Activated CD8-positive, alpha-beta memory T cell treated with anti-CD3 and anti-CD28 coated beads for 36 hours (primary cell): ENCODE results near the gene TPRA1. TPM values are rescaled to one million over a fixed set of nuclear protein-coding genes. Genes with fewer than 3 reads are reported as not detected.

Experiments used
- CTCF ChIA-PET: fragments of 350-600 bp; sonication (Branson Sonifier 250); formaldehyde crosslinking; loops from one replicate; lab custom pipeline; 2021; ENCODE audit warnings: antibody characterized with exemption; lab: Charles Lee
- POLR2A ChIA-PET: fragments of 350-600 bp; sonication (Branson Sonifier 250); formaldehyde crosslinking; loops from one replicate; lab custom pipeline; 2021; ENCODE audit warnings: antibody characterized with exemption; lab: Charles Lee
- total RNA-seq, 2 experiments: library from RNA; stranded (reverse); gene quantifications; one replicate each; pipeline ENCODE4 v1.2.3, GENCODE V29; 2021

The TPRA1 gene
- total RNA-seq, 2 experiments from 2014 or later, result 44.0 to 44.6 TPM

DNA sequence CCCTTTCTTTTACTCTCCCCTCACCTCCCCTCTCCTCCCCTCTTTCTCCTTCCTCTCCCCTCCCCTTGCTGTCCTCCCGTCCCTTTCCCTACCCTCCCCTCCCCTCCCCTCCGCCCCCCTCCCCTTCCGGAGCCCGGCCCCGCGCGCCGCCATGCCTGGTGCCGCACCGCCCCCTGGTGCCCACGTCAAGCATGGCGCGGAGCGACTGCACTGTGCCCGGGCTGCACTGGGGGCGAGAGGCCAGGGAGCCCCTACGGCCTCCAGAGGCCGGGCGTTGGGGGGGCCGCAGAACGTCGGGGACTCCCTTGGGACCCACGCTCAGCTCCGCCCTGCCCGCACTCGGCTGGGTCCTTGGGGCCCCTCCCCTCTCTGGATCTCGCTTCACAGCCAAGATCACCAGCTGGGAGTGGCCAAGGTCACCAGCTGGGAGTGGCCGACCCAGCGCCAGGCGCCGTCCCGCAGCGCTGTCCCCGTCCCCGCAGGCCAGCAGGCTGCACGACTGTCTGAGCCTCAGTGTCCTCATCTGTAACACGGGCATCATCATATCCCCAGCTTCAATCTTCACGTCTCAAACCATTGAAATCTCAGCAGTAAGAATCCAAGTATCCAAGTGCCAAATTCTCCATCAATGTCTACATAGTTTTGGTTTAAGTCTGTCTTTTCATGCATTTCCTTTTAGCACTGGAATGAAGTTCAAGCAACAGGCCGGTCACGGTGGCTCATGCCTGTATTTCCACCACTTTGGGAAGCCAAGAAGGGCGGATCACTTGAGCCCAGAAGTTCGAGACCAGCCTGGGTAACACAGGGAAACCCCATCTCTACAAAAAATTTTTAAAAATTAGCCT lies 42.5 kb downstream of the TPRA1 start:
- ChIA-PET CTCF (interaction anchor here (0.7 to 2.0 kb wide), 11 partner anchors 10 to 868 kb away, joined by 3 to 7 read pairs (median 4); no protein-coding TSS in a partner anchor), POLR2A (no interaction called here)

DNA sequence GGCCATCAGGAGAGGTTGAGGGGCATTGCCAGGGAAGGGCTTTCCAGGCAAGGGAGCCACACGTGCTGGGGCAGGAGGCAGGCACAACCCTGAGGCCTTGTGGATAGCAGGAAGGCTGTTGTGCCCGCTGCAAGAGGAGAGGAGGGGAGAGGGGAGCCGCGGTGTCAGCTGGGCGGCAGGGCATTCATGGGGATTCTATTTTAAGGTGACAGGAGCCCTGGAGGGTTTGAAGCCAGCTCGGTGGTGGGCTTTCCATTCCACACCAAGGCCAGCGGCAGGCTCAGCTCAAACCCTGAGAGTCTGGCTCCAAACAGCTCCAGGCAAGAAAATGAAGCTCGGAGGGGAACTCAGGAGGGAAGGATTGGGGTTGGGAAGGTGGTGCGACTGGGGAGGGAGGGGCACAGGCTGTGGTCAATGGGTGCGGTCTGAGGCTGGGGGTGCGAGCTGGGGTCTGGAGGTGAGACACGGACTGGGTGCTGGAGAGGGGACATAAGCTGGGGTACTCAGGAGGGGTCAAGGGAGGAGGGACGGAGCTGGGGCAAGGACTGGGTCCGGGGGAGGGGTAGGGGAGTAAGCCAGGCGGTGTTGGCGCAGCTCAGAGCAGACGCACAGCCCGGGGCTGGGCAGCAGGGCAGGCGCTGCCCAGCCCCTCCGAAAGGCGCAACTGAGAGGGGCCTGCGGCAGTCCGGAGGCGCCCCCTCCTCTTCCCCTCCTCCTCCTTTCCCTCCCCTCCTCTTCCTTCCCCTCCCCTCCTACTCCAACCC lies 43.4 kb downstream of the TPRA1 start:
- POLR2A ChIA-PET, result no interaction called here
- CTCF ChIA-PET, result interaction anchor here (0.6 to 2.0 kb wide), 12 partner anchors 10 to 869 kb away, joined by 3 to 7 read pairs (median 4); no protein-coding TSS in a partner anchor

DNA sequence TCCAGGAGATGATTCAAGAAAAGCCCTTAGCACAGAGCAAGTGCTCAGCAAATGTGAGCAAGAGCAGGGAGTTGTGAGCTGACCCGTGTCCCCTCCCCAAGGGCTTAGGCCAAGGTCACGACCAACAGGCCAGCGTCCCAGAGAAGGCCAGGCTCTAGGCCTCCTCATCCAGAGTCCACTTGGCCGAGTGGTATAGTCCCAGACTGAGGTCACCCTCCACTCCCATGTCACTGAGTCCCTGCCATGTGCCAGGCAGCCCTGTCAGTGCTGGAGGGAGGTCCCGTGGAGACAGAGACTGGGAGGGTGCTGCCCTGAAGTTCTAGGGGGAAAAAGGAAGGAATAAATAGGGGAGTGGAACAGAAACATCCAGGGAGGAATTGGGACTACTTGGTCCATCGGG lies 44.0 kb downstream of the TPRA1 start:
- ChIA-PET CTCF (interaction anchor here (0.8 to 2.0 kb wide), 7 partner anchors 9 to 868 kb away, joined by 3 to 7 read pairs (median 4); no protein-coding TSS in a partner anchor), POLR2A (no interaction called here)

DNA sequence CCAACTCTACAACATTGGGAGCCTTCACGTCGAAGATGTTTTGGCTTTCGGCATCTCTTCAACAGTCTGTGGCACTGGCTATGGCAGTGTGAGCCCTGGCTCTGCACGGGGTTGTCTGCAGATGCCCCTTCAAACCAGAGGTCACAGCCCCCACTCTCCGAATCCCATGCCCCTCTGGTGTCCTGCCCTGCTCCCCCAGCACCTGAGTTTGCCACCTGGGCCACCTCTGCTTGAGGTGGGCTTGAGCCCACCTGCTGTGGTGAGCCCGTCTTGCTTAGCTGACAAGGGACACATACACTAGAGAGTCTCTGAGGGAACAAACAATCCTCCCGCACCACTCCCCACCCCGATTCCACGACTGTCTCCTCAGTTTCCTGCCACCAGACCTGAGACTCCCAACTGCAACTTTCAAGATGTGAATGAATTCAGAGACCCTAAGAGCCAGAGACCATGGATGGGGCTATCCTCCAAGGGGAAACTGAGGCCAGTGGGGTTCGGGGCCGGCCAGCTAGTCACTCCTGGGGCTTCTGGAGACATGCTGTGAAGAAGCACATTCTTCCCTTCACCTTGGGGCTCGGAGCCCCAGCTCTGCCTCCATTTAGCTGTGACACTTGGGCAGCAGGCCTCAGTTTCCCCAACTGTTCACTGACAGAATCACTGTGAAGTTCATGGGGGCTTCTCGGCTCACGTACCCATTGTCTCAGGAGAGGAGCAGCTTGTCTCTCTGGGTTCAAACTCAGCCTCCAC lies 44.6 kb downstream of the TPRA1 start:
- CTCF ChIA-PET, result interaction anchor here (1.2 kb wide), 1 partner anchor 867 kb away, joined by 4 read pairs; no protein-coding TSS in a partner anchor

DNA sequence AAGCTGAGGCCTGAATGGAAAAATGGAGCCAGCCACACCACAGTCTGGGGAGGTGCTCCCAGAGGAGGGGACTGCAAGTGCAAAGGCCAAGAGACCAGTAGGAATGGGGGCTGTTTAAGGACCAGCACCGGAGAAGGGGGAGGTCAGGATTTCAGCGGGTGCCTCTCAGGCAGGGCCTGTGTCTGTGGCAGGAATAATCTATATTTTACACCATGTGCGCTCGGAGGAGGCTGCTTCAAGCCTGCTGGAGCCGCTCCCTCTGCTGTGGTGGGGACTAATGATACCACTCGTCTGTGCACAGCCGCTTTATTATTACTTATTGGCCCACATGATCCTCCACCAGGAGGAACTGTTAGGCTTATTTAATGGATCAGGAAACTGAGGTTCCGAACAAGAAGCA lies 45.3 kb downstream of the TPRA1 start:
- CTCF ChIA-PET, result interaction anchor here (1.2 kb wide), 1 partner anchor 867 kb away, joined by 4 read pairs; no protein-coding TSS in a partner anchor
- POLR2A ChIA-PET, result no interaction called here

More for the DNA sequence above, 44.6 kb downstream of the TPRA1 start:
- POLR2A ChIA-PET, result no interaction called here

DNA sequence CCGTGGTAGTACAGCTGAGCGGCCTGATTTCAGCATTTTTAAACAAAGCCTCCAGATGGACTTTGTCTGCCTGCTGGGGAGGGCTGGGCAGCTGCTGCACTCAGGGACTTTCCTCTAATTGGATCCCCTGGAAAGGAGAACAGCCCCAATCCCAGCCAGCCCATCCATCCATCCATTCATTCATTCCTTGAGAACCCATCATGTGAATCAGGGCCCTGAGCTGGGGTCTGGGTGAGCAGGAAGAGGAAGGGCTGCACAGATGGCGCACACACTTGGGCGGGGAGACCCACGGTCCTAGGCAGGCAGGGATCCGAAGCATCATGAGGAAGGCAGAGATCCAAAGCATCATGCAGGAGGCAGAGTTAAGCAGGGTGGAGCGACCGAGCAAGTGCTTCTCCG lies 45.7 kb downstream of the TPRA1 start:
- ChIA-PET CTCF (interaction anchor here (1.0 to 1.5 kb wide), 5 partner anchors 16 to 866 kb away, joined by 3 to 4 read pairs (median 3); no protein-coding TSS in a partner anchor), POLR2A (no interaction called here)

DNA sequence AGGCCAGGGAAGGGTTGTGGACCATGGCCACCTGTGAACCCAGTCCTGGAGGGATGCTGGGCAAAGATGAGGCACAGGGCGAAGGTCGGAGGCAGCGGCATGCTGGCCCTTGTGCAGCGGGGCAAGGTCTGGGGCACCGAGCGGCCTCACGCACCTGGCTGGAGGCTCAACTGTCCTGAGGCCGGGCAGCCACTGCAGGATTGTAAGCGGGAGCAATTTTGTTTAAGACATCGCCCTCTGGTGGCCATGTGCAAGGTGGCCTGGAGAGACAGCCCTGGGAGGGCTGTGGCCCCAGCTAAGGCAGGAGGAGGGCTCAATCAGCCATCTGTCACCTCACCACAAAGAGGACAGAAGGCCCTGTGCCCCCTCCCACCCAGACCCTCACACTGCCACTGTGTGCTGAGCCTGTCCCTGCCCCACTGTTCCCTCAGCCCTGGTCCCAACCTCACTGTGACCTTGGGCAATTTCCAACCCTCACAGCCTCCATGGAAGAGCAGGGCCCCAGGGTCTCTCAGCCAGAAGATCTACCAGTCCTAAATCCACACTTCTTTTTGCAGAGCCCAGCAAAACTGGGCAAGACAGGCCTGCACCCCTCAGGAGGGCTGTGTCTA lies 46.2 kb downstream of the TPRA1 start:
- CTCF ChIA-PET, result interaction anchor here (0.7 to 1.5 kb wide), 9 partner anchors 15 to 866 kb away, joined by 3 to 4 read pairs (median 3); no protein-coding TSS in a partner anchor

DNA sequence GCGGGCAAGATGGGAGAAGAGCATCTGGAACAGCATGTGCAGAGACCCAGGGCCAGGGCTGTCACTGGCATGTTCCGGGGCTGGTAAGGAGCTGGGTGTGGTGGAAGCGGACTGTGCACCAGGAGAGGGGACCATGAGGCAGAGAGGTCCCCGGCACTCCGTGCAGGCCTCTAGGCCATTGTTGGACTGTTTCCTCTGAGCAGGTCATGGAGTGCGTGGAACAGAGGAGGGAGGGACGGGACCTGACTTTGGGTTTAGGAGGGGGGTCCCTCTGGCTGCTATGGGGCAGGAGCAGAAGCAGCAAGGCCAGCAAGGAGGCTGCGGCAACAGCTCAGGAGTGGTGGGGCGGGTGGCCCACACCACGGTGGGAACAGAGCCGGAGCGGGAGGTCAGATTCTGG lies 47.1 kb downstream of the TPRA1 start:
- ChIA-PET CTCF (interaction anchor here (0.7 to 1.5 kb wide), 8 partner anchors 15 to 865 kb away, joined by 3 to 4 read pairs (median 3); no protein-coding TSS in a partner anchor), POLR2A (interaction anchor here (0.6 kb wide), 1 partner anchor 417 kb away, joined by 4 read pairs; no protein-coding TSS in a partner anchor)

More for the DNA sequence above, 46.2 kb downstream of the TPRA1 start:
- POLR2A ChIA-PET, result interaction anchor here (0.6 kb wide), 1 partner anchor 417 kb away, joined by 4 read pairs; no protein-coding TSS in a partner anchor

DNA sequence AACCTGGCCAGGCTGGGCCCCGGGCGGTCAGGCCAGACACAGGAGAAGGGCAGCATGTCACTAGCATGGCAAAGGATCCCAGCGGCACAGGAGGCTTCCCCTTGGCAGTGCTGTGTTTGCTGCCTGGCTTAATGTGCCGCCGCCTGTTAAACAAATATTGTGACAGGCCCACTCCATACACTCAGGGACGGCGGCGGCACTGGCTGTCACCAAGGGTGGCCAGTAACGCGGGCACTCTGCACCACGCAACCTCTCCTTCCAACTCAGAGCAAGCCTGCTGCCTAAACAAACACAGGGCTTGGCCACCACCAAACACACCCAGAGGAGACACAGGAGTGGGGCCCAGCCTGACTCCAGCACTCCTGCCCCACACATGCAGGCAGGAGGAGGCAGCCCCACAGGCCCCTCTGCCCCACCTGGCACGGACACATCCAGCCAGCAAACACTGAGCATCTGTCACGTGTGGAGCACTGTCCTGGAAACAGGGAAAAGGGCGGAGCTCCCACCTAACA lies 48.0 kb downstream of the TPRA1 start:
- POLR2A ChIA-PET, result no interaction called here
- CTCF ChIA-PET, result no interaction called here

DNA sequence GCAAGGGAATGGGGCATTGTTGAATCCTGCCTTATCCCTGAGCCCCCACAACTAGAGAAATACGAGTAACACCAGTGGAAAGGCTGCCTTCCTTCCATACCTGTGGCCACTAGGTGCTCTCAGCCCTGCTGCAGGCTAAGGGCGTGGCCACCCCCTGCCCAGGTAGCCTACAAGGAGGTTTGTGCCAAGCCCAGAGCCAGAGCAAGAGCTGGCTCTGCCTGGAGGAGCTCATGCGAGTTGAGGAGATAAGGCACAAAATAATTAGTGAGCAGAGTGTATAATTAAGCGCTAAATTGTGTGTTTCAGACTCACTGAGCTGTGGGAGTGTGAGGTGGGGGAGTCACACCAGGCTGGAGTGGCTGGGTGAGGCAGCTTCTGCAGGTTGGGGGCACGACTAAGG lies 49.2 kb downstream of the TPRA1 start:
- ChIA-PET CTCF (no interaction called here), POLR2A (no interaction called here)

DNA sequence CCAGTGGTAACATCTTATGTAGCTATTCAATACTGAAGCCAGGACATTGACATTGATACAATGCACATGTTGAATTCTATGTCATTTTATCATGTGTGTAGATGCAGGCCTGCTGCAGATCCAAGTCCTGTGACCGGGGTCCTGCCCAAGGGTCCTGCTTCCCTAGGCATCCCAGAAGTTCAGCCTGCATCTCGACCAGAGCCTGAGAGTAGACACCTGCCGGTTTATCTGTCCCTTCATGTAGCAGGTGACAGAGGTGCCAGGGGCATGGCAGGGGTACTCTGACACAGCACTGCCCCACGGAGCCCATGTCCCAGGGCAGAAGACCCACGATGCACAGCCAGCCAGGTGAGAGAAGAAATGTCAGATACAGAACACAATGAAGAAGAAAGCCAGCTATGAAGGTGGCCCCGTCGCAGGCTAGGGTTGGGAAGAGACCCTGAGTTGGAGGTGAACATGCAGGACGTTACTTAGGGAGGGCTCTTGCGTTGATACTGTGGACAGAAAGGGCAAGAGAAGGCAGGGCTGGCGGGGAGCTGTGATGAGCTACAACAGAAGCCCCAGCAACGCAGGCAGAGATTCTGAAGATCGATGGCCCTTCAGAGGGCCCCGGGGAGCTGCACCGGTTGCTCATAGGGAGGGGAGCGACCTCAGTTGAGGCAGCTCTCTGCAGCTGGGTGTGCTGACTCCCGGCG lies 51.0 kb downstream of the TPRA1 start:
- POLR2A ChIA-PET, result no interaction called here
- CTCF ChIA-PET, result no interaction called here

DNA sequence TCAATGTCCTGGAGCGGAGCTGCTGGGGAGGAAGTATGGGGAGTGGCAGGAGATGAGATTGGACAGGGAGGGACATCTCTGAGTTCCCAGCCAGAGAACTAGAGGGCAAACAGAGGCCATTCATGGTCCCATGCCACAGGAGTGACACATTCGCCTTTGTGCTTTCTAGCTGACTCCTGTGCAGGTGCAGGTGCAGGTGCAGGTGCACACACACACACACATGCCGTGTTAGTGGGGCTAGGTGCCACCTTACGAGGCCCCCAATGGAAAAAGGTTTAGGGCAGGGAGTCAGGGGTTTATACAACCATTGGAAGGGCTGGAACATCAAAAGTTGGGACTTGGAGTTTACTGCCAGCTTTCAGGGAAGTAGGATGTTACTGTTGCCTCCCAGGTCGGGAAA lies 52.0 kb downstream of the TPRA1 start:
- POLR2A ChIA-PET, result no interaction called here
- CTCF ChIA-PET, result interaction anchor here (1.8 kb wide), 1 partner anchor 9 kb away, joined by 7 read pairs; no protein-coding TSS in a partner anchor

DNA sequence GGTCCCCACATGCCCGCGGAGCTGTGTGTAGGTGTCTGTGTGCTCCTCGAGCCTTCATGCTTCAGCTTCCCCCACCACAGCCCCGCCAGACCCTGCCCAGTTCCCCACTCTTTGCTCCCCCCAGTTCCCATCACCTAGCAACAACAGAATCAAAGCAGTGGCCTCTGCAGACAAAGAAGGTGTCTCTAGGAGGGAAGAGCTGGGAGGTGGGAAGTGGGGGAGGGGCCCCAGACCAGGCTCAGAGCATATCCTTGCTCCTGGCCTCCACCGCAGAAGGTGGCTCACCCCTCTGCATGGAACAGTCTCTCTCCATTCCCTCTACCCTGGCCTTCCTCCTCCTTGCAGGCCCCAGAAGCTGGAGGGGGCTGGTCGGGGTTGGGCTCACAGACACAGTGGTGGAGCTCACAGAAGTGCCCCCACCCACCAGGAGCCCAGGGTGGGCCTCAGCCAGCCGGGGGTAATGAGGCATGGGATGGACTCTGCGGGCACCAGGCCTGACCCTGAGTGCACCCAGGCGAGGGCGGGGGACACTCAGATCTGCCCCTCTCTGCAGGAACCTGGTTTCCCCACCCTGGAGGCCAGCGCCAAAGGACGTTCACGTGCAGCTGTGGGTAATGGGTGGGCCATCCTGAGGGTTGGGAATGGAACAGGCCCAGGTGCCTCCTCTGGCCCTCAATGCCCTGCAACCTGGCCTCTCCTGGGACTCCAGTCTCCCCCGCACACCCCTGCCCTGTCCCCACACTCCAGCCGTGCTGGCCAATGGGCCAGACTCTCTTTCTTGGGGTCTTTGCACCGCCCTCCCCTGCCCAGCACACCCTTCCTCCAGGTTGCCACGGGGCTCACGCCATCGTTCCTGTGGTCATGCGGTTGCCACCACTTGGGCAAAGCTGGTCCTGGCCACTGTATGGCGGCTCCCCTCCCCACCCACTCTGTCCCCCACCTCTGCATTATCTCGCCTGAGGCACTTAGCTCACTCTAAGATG lies 53.4 kb downstream of the TPRA1 start:
- ChIA-PET POLR2A (no interaction called here), CTCF (interaction anchor here (1.8 kb wide), 1 partner anchor 10 kb away, joined by 7 read pairs; no protein-coding TSS in a partner anchor)

DNA sequence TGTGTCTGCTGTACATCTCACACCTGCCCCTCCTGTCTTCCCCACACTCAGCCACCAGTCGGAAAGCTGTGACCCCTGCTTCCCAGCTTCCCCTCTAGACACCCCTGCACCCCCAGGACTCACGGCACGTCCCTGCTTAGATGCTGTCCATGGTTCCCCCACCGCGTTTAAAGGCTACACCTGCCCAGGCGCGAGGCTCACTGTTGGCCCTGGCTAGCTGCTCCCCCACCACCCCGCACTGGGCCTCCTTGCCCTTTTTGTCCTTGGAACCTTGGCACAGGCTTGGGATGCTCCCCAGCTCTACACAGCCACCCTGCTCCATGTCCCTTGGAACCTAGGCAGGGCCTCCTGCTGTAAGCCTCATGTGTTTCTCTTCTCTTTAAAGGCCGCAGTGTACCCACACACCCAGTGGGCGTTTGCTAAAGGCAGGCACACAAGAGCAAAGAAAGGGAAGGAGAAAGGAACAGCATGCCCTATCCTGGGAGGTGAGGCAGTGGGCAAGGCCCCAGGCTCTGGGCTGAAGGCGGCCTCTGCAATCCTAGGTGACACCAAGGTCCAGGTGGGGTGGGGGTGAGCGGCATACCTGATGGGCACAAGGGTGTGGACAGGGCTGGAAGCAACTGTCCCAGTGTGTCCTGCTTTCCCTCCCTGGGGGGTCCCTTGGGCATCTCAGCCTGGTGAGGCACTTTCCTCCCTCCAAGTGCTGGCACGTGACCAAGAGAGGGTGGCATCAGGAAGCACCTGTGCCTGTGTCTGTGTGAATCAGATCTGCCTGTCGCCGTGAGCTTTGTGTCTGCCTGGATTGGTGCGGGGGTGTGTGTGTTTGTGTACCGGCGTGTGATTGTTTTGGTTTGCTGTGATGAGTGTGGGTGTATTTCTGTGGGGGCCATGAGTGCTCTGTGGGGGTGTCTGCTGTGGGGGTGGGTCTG lies 54.4 kb downstream of the TPRA1 start:
- ChIA-PET CTCF (no interaction called here), POLR2A (no interaction called here)

DNA sequence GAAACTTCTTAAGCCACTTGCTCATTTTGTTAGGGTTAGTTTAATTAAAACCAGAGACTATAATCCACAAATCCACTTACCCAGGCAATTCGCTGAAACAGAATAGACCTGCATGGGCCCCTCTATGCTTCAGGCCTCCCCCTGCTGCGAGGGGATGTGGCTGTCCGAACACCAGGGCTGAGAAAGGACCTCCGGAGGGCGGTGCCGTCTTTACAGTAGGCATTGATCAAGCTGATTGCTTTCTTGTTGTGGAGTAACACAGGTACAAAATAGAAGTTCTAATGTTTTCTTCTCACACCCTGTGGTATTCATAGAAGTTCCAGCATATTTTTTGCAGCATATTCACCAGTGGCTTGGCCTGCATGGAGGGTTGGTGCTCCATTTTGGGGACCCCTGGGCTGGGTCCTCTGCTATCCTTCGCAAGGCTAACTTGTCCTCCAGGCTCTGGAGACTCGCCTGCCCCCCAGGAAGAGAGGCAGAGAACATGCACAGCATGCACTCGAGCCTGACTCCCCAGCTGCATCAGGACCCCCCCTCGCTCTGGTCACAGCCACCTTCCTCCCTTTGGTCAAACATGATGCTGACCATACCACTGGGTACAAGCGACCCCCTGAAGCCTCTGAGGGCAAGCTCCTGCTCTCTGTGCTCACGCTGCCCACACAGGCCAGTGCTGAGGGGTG lies 55.3 kb downstream of the TPRA1 start:
- ChIA-PET CTCF (no interaction called here), POLR2A (no interaction called here)
